HCT116 (cell line): ENCODE data around the gene OR14A2. TPM values are rescaled to one million over a fixed set of nuclear protein-coding genes. Genes with fewer than 3 reads are reported as not detected.

Source experiments
- total RNA-seq: library from RNA; stranded (reverse); gene quantifications from one replicate; pipeline ENCODE4 v1.2.1, GENCODE V29; 2021; ENCODE audit not compliant: unreplicated experiment

OR14A2 gene
- total RNA-seq, 1 experiment from 2014 or later, result not detected

Other genes starting within 250 kb of the OR14A2 start
- gene OR2C3, start 211.7 kb downstream of the OR14A2 start, total RNA-seq, result not detected
- not detected for gene GCSAML, start 199.0 kb downstream of the OR14A2 start, total RNA-seq
- not detected for gene OR2G2, start 159.8 kb downstream of the OR14A2 start, total RNA-seq
- gene OR2G3, start 142.6 kb downstream of the OR14A2 start, total RNA-seq, result not detected
- gene OR13G1, start 68.4 kb downstream of the OR14A2 start, total RNA-seq, result not detected
- gene OR6F1, start 31.5 kb downstream of the OR14A2 start, total RNA-seq, result not detected
- not detected for gene OR14K1, start 9.5 kb downstream of the OR14A2 start, total RNA-seq
- not detected for gene OR1C1, start 12.4 kb upstream of the OR14A2 start, total RNA-seq
- not detected for gene OR14A16, start 76.0 kb upstream of the OR14A2 start, total RNA-seq
- gene OR11L1, start 93.8 kb upstream of the OR14A2 start, total RNA-seq, result not detected
- not detected for gene TRIM58, start 109.0 kb upstream of the OR14A2 start, total RNA-seq
- gene OR2W3, start 147.4 kb upstream of the OR14A2 start, total RNA-seq, result not detected
- not detected for gene OR2T8, start 172.1 kb upstream of the OR14A2 start, total RNA-seq
- not detected for gene OR2AJ1, start 176.7 kb upstream of the OR14A2 start, total RNA-seq
- not detected for gene OR2L8, start 200.7 kb upstream of the OR14A2 start, total RNA-seq
- not detected for gene OR2AK2, start 217.1 kb upstream of the OR14A2 start, total RNA-seq